Measurements from ENCODE around the gene ZNF599.

ZNF599 gene

GRCh38 chr19:34712395-34713261 is 60.4 kb downstream of the ZNF599 start:
- no peak for TF ChIP-seq TAF1 (IDR thresholded peaks at IDR 0.05; ENCODE audit: borderline replicate concordance, insufficient read depth, low read length)
- TF ChIP-seq POLR2AphosphoS5 (IDR thresholded peaks at IDR 0.05; ENCODE audit: low read depth, low read length), result no peak
- TF ChIP-seq, protein P1, sequence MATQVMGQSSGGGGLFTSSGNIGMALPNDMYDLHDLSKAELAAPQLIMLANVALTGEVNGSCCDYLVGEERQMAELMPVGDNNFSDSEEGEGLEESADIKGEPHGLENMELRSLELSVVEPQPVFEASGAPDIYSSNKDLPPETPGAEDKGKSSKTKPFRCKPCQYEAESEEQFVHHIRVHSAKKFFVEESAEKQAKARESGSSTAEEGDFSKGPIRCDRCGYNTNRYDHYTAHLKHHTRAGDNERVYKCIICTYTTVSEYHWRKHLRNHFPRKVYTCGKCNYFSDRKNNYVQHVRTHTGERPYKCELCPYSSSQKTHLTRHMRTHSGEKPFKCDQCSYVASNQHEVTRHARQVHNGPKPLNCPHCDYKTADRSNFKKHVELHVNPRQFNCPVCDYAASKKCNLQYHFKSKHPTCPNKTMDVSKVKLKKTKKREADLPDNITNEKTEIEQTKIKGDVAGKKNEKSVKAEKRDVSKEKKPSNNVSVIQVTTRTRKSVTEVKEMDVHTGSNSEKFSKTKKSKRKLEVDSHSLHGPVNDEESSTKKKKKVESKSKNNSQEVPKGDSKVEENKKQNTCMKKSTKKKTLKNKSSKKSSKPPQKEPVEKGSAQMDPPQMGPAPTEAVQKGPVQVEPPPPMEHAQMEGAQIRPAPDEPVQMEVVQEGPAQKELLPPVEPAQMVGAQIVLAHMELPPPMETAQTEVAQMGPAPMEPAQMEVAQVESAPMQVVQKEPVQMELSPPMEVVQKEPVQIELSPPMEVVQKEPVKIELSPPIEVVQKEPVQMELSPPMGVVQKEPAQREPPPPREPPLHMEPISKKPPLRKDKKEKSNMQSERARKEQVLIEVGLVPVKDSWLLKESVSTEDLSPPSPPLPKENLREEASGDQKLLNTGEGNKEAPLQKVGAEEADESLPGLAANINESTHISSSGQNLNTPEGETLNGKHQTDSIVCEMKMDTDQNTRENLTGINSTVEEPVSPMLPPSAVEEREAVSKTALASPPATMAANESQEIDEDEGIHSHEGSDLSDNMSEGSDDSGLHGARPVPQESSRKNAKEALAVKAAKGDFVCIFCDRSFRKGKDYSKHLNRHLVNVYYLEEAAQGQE (IDR thresholded peaks at IDR 0.05; ENCODE audit: insufficient read depth in 1 of 2, low read depth in 2 of 2, low read length in 2 of 2), result no peak
- TF ChIP-seq FOXP2 (optimal IDR thresholded peaks at IDR 0.05; ENCODE audit: borderline replicate concordance, extremely low read depth, extremely low read length, insufficient read depth), result no peak
- TF ChIP-seq SIN3A (IDR thresholded peaks at IDR 0.05; ENCODE audit: borderline replicate concordance, insufficient read depth, low read length), result no peak

DNA sequence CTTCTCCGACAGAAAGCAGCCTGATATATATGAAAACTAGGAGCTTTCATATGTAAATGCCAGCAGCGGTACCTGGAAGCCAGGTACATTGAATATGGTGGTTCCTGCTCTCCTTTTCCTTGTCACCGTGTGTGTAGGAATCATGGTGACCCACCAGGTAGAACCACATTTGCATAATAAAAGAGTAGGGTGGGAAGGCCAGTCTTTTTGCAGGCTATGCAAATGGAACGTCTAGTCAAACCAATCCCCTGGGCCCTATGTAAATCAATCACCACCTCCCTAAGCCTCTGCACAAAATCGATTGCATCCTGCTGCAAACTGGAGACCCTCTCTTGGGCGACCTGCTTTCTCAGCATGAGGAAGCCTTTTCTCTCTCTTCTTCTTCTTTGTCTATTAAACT is 61.1 kb downstream of the ZNF599 start:
- no peak for TF ChIP-seq SIN3A (IDR thresholded peaks at IDR 0.05; ENCODE audit: borderline replicate concordance, insufficient read depth, low read length)
- no peak for TF ChIP-seq TAF1 (IDR thresholded peaks at IDR 0.05; ENCODE audit: borderline replicate concordance, insufficient read depth, low read length)
- TF ChIP-seq, protein P1 (IDR thresholded peaks at IDR 0.05; ENCODE audit: insufficient read depth in 1 of 2, low read depth in 2 of 2, low read length in 2 of 2), result no peak
- no peak for TF ChIP-seq FOXP2 (optimal IDR thresholded peaks at IDR 0.05; ENCODE audit: borderline replicate concordance, extremely low read depth, extremely low read length, insufficient read depth)
- TF ChIP-seq POLR2AphosphoS5 (IDR thresholded peaks at IDR 0.05; ENCODE audit: low read depth, low read length), result no peak
